GM19438 (cell line): ENCODE measurements around the gene HMGXB4.

ENCODE experiments used
- ATAC-seq: cut with Tn5 transposase; IDR thresholded peaks from one replicate; pipeline ENCODE4 v1.9.1; 2021; ENCODE audit warnings: low read depth; ENCODE audit not compliant: unreplicated experiment

Gene HMGXB4

DNA sequence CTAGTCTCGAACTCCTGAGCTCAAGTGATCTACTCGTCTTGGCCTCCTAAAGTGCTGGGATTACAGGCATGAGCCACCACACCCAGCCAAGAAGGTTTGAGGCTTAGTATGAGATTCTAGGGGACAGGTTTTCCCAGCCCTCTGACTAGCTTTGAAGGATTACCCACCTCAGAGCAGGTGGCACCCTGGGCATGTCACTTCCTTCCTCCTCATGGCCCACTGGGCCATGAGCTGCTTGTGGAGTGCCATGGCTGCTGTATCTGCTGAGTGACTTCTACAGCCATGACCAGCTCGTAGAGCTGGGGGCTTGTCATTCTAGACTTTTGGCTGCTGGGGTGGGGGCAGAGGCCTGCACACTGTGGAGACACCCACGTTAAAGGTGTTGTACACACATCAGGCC, 67.5 kb downstream of the HMGXB4 start:
- ATAC-seq, result no peak

- no peak for ATAC-seq
These were observed 67.9 kb downstream of the HMGXB4 start for GRCh38 chr22:35325209-35325608.

- ATAC-seq, result no peak
These were observed 69.7 kb downstream of the HMGXB4 start for GRCh38 chr22:35326854-35327562.

- ATAC-seq, result no peak
These were observed 70.6 kb downstream of the HMGXB4 start for GRCh38 chr22:35327690-35328471.

GRCh38 chr22:35328472-35328885, 71.2 kb downstream of the HMGXB4 start:
- no peak for ATAC-seq

DNA sequence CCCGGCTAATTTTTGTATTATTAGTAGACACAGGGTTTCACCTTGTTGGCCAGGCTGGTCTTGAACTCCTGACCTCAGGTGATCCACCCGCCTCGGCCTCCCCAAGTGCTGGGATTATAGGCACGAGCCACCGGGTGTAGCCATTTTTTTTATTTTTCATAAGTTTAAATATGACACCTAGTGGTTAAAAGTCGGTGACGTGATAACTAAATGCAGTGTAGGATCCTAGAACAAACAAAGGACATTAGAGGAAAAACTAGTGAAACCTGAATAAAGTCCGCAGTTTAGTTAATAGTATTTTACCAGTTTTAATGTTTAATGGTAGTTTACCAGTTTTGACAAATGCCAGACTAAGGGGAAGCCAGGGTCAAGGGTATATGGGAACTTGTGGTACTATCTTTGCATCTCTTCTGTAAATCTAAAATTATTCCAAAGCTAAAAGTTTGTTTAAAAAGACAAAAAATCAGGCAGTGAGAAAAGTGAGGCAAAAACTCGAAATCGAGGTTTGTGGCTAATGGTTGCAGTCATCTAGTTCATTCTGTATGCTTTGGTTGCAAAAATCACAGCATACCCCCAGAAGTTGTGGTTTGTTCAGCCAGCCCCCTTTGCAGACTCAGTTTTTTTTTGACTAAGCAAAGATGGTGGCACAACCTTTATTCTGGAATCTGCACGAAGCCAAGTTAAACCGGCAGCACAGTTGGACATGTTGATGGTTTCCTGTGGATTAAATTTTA, 72.0 kb downstream of the HMGXB4 start:
- no peak for ATAC-seq

- no peak for ATAC-seq
These were observed 73.1 kb downstream of the HMGXB4 start for GRCh38 chr22:35330258-35330861.

DNA sequence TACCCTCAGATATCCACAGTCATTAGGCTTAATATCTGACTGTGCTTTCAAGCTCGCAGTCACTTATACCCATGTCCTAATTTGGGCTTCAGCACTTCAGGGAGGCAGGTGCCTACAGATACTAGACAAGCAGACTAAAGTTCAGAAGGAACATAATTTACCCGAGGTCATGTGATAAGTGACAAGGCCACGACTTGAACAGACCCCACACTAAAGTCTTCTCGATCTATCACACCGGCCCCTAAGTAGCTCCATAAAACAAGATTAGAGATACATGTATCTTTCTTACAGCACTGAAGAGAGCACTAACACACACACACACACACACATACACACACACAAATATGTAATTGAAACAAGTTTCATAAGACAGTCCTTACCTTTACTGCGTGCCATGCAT, 75.0 kb downstream of the HMGXB4 start:
- ATAC-seq, result no peak

DNA sequence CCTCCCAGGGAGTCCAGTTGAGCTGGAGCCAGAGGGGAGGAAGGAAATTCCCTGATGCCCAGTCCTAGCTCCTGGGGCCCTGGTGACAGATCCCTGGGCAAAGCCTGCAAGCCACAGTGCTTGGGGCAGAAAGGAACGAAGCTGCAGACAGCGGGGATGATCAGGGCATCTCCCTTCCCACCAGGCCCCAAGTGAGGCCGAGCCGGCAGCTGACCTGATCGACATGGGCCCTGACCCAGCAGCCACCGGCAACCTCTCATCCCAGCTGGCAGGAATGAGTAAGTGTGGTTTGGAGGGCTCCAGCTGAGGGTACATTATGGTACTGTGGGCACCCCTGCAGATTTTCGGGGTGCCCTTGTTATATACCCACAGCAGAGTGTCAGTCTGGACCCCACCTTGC, 75.9 kb downstream of the HMGXB4 start:
- no peak for ATAC-seq

GRCh38 chr22:35334004-35334403, 76.7 kb downstream of the HMGXB4 start:
- ATAC-seq, result no peak

DNA sequence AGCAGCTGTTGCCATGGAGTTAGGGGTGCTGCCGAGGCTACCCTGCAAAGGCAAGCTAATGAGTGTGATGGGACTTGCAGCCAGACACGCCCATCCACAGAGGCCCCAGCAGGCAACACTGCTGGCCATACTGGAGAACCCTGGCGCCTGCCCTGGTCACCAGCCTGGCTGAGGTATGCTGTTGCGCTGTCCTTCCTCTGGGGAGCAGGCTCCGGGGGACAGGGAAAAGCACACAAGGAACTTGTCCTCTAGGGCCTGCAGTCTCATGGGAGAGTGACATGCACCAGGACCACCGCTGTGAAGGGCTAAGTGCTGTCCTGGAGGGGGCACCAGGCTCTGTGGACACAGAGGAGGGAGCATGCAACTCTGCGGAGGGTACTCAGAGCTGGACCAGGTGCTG, 78.2 kb downstream of the HMGXB4 start:
- no peak for ATAC-seq

- ATAC-seq, result no peak
These were observed 78.9 kb downstream of the HMGXB4 start for GRCh38 chr22:35335936-35336781.

GRCh38 chr22:35337932-35338331, 80.6 kb downstream of the HMGXB4 start:
- no peak for ATAC-seq

- no peak for ATAC-seq
These were observed 84.0 kb downstream of the HMGXB4 start for GRCh38 chr22:35341090-35341874.

- ATAC-seq, result no peak
These were observed 85.1 kb downstream of the HMGXB4 start for GRCh38 chr22:35342390-35342789.

DNA sequence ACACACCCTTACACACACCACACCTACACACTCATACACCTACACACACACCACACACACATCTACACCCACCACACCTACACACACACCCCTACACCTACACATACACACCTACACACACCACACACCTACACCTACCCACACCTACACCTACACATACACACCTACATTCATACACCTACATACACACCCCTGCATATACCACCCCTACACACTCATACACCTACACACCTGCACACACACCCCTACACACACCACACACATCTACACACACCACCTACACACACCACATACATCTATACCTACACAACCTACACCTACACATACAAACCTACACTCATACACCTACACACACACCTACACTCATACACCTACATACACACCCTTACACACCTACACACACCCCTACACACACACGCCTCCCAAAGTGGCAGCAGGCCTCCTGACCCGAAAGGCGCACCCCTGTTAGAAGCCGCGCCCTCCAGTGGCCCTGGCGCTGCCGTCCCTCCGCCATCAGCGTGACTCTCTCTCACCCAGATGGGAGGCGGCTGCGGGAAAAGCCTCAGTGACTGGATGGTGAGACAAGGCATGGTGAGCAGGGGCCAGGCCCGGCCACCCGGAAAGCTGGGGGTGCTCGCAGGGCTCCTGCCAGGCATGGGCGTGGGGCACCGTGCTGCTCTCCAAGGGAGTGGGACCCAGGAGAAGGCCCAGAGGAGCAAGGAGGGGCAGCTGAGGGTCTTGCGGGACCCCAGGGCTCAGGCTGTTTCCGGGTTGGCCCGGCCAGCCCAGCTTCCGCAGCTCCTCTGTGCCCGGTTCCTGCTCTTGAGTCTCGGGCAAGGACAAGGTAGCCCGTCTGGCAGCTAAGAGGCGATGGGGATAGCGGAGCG, 86.6 kb downstream of the HMGXB4 start:
- ATAC-seq, result no peak

DNA sequence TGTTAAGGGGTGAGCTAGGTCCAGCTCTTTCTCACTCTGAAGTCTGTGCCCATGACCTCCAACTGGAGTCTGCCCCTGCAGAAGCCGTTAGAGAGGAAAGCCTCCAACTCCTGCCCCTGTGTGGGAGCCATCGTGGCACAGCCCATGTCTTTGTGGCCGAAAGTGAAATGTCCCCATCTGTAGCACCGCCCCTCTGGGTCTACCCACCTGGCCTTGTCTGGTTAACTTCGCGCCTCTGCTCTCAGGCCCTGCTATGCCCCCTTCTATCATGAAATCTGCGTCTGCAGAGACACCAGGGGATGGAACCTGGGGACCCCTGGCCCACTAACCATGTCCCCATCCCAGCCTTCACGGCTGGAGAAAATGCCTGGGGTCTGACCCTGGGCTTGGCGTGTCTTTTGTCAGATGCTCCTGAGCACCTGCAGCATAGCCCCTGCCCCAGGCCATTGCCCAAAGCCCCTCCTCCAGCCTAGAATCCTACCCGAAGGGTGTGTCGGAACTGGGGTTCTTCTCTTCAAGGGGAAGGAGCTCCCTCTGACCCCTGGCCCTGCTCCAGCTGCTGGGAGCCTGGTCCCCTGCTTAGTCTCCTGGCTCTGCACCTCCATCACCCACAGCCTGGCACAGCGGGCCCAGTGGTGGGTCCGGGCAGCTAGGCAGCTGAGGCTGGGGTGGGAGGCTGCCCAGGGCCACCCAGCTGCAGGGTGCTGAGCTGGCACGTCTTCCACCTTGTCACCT, 87.8 kb downstream of the HMGXB4 start:
- no peak for ATAC-seq
